Measurements from ENCODE around the gene BTBD8. TPM values are rescaled to one million over a fixed set of nuclear protein-coding genes. Genes with fewer than 3 reads are reported as not detected.

The BTBD8 gene
- 0.45 TPM for polyA plus RNA-seq (2012; ENCODE audit: missing spikeins)

GRCh38 chr1:92080128-92080985, at the start of gene BTBD8:
Gene BTBD8, plus strand, starts transcription at chr1:92080345. Its CDS starts 227 bp downstream, at chr1:92080572.
- peak; percentile 89 for FAIRE-seq
- no peak for TF ChIP-seq POLR2AphosphoS5 (IDR thresholded peaks at IDR 0.05; ENCODE audit: low read depth, low read length)
- DNase-seq (ENCODE audit: insufficient read length), result peak; percentile 57

GRCh38 chr1:92030656-92031107, 49.5 kb upstream of the BTBD8 start:
- FAIRE-seq, result no peak

GRCh38 chr1:92031281-92032110, 48.6 kb upstream of the BTBD8 start:
- FAIRE-seq (no peak), DNase-seq (ENCODE audit: insufficient read length) (no peak)

More at GRCh38 chr1:92030656-92031107, 49.5 kb upstream of the BTBD8 start:
- no peak for TF ChIP-seq POLR2A (IDR thresholded peaks at IDR 0.05; ENCODE audit: low read depth, low read length)
- no peak for TF ChIP-seq POLR2AphosphoS5 (IDR thresholded peaks at IDR 0.05; ENCODE audit: low read depth, low read length)
- TF ChIP-seq TAF1 (IDR thresholded peaks at IDR 0.05; ENCODE audit: borderline replicate concordance, low read depth, low read length), result no peak
- DNase-seq (ENCODE audit: insufficient read length), result no peak

GRCh38 chr1:92037400-92037799, 42.7 kb upstream of the BTBD8 start:
- DNase-seq (ENCODE audit: insufficient read length), result no peak
- no peak for FAIRE-seq
- TF ChIP-seq POLR2A (IDR thresholded peaks at IDR 0.05; ENCODE audit: low read depth, low read length) (no peak), TAF1 (IDR thresholded peaks at IDR 0.05; ENCODE audit: borderline replicate concordance, low read depth, low read length) (no peak), POLR2AphosphoS5 (IDR thresholded peaks at IDR 0.05; ENCODE audit: low read depth, low read length) (no peak)

More at GRCh38 chr1:92031281-92032110, 48.6 kb upstream of the BTBD8 start:
- TF ChIP-seq TAF1 (IDR thresholded peaks at IDR 0.05; ENCODE audit: borderline replicate concordance, low read depth, low read length) (no peak), POLR2AphosphoS5 (IDR thresholded peaks at IDR 0.05; ENCODE audit: low read depth, low read length) (no peak), POLR2A (IDR thresholded peaks at IDR 0.05; ENCODE audit: low read depth, low read length) (no peak)

GRCh38 chr1:92038695-92039346, 41.3 kb upstream of the BTBD8 start:
- FAIRE-seq, result no peak
- DNase-seq (ENCODE audit: insufficient read length), result no peak
- no peak for TF ChIP-seq POLR2AphosphoS5 (IDR thresholded peaks at IDR 0.05; ENCODE audit: low read depth, low read length)
- no peak for TF ChIP-seq TAF1 (IDR thresholded peaks at IDR 0.05; ENCODE audit: borderline replicate concordance, low read depth, low read length)
- no peak for TF ChIP-seq POLR2A (IDR thresholded peaks at IDR 0.05; ENCODE audit: low read depth, low read length)

GRCh38 chr1:92040971-92041370, 39.2 kb upstream of the BTBD8 start:
- DNase-seq (ENCODE audit: insufficient read length), result no peak
- TF ChIP-seq TAF1 (IDR thresholded peaks at IDR 0.05; ENCODE audit: borderline replicate concordance, low read depth, low read length) (no peak), POLR2AphosphoS5 (IDR thresholded peaks at IDR 0.05; ENCODE audit: low read depth, low read length) (no peak)
- no peak for FAIRE-seq

GRCh38 chr1:92043621-92044020, 36.5 kb upstream of the BTBD8 start:
- FAIRE-seq (no peak), DNase-seq (ENCODE audit: insufficient read length) (no peak)
- TF ChIP-seq POLR2AphosphoS5 (IDR thresholded peaks at IDR 0.05; ENCODE audit: low read depth, low read length) (no peak), POLR2A (IDR thresholded peaks at IDR 0.05; ENCODE audit: low read depth, low read length) (no peak), TAF1 (IDR thresholded peaks at IDR 0.05; ENCODE audit: borderline replicate concordance, low read depth, low read length) (no peak)

- DNase-seq (ENCODE audit: insufficient read length), result no peak
- no peak for FAIRE-seq
- TF ChIP-seq POLR2AphosphoS5 (IDR thresholded peaks at IDR 0.05; ENCODE audit: low read depth, low read length), result no peak
- no peak for TF ChIP-seq TAF1 (IDR thresholded peaks at IDR 0.05; ENCODE audit: borderline replicate concordance, low read depth, low read length)
- no peak for TF ChIP-seq POLR2A (IDR thresholded peaks at IDR 0.05; ENCODE audit: low read depth, low read length)
These were observed 34.2 kb upstream of the BTBD8 start for GRCh38 chr1:92045766-92046495.

- TF ChIP-seq POLR2A (IDR thresholded peaks at IDR 0.05; ENCODE audit: low read depth, low read length), result no peak
- TF ChIP-seq POLR2AphosphoS5 (IDR thresholded peaks at IDR 0.05; ENCODE audit: low read depth, low read length), result no peak
- no peak for TF ChIP-seq TAF1 (IDR thresholded peaks at IDR 0.05; ENCODE audit: borderline replicate concordance, low read depth, low read length)
- FAIRE-seq (no peak), DNase-seq (ENCODE audit: insufficient read length) (no peak)
These were observed 28.2 kb upstream of the BTBD8 start for GRCh38 chr1:92051948-92052347.

GRCh38 chr1:92065042-92065441, 15.1 kb upstream of the BTBD8 start:
- DNase-seq (ENCODE audit: insufficient read length), result no peak
- FAIRE-seq, result no peak
- TF ChIP-seq POLR2AphosphoS5 (IDR thresholded peaks at IDR 0.05; ENCODE audit: low read depth, low read length) (no peak), TAF1 (IDR thresholded peaks at IDR 0.05; ENCODE audit: borderline replicate concordance, low read depth, low read length) (no peak), POLR2A (IDR thresholded peaks at IDR 0.05; ENCODE audit: low read depth, low read length) (no peak)
